Heart left ventricle (tissue), 13 donors: Measurements from ENCODE around the gene CPA4.

Source experiments
- CTCF ChIP-seq, 12 donors: fragments of 200-600 bp; sonication (generic) in 4 of 12; IDR thresholded peaks; one replicate each; pipeline versions ENCODE4 v1.5.0 to v1.8.0; 2018 to 2022; ENCODE audit warnings: antibody characterized with exemption in 12 of 12, mild to moderate bottlenecking in 5 of 12
- POLR2A ChIP-seq, 2 donors: fragments of 450-650 bp; IDR thresholded peaks; one replicate each; pipeline ENCODE4 v1.6.1; 2017; ENCODE audit warnings: antibody characterized with exemption in 2 of 2, mild to moderate bottlenecking in 2 of 2, moderate library complexity in 2 of 2
- donor health status: ischemic (EF 13 %, LVEDD 7.1; RV severe dilation, severe dysfunction).
- donor health status: DM: no; HTN: yes; CAD: no.
- donor health status: DM: no; HTN: no; CAD: no.
- donor health status: ischemic (EF 25% LVEDD 6.9; RV normal size, moderate dysfunction).
- donor health status: ischemic (EF 25% LVEDD 5.7; RV mildly dilated, moderate dysfunction).
- donor health status: ischemic (EF 35%, LVEDD 5.7; RV mildly dilated, moderate dysfunction).
- donor health status: nonischemic (EF 11% LVEDD 7.7; RV severe dilation, severe dysfunction).
- donor health status: DM: yes; HTN: yes; CAD: no.
- donor health status: PGD.
- donor health status: ischemic (EF 29% LVEDD 5.4; RV normal size, mild dysfunction).
- donor health status: nonischemic (EF 23%, LVEDD 6.1; RV moderate dilation, normal function).

GRCh38 chr7:130303551-130303950 lies 10.6 kb downstream of the CPA4 start:
- no peak for TF ChIP-seq POLR2A (IDR thresholded peaks at IDR 0.05)
- no peak for TF ChIP-seq CTCF (IDR thresholded peaks at IDR 0.05)
